SU-DHL-6 (cell line): ENCODE results near the gene FHOD3.

Source experiments
- H2AFZ ChIP-seq: fragments of 200-600 bp; sonication (generic); 2 replicates; pipeline ENCODE4 v1.6.1; 2014; ENCODE audit warnings: low read depth, mild to moderate bottlenecking, moderate library complexity, mixed read lengths, antibody characterized with exemption, low read length; ENCODE audit not compliant: severe bottlenecking
- H3F3A ChIP-seq: fragments of 200-600 bp; shearing (Covaris generic); 2 replicates; pipeline ENCODE4 v1.6.0; 2016; ENCODE audit warnings: antibody characterized with exemption, mild to moderate bottlenecking; ENCODE audit not compliant: insufficient read depth
- H3K27ac ChIP-seq: fragments of 200-600 bp; sonication (generic); 2 replicates; pipeline ENCODE4 v1.5.1; 2016; ENCODE audit warnings: low read depth, mild to moderate bottlenecking, low read length, moderate library complexity, mixed read lengths
- H3K27me3 ChIP-seq: fragments of 200-600 bp; sonication (generic), shearing (Covaris generic); 2 replicates; pipeline ENCODE4 v1.6.0; 2014; ENCODE audit warnings: mild to moderate bottlenecking, low read length
- H3K36me3 ChIP-seq: fragments of 200-600 bp; sonication (generic); 2 replicates; pipeline ENCODE4 v1.6.1; 2014; ENCODE audit warnings: mild to moderate bottlenecking, low read length, mixed read lengths
- H3K4me2 ChIP-seq: fragments of 300-600, 200-600 bp; shearing (Covaris generic), sonication (generic); 2 replicates; pipeline ENCODE4 v1.6.0; 2014; ENCODE audit warnings: low read length, low read depth, mild to moderate bottlenecking; ENCODE audit not compliant: poor library complexity, severe bottlenecking
- H3K4me3 ChIP-seq: fragments of 200-600 bp; sonication (generic); 2 replicates; pipeline ENCODE4 v1.5.1; 2014; ENCODE audit warnings: antibody characterized with exemption, low read length, mild to moderate bottlenecking, mixed read lengths; ENCODE audit not compliant: insufficient read depth, poor library complexity, severe bottlenecking
- H3K79me2 ChIP-seq: fragments of 200-600 bp; sonication (generic); 2 replicates; pipeline ENCODE4 v1.6.1; 2014; ENCODE audit warnings: mild to moderate bottlenecking, low read length, moderate library complexity; ENCODE audit not compliant: insufficient read depth
- H3K9ac ChIP-seq: fragments of 200-600 bp; sonication (generic); 2 replicates; pipeline ENCODE4 v1.7.0; 2014; ENCODE audit warnings: mild to moderate bottlenecking, low read length
- H3K9me2 ChIP-seq: fragments of 200-600 bp; sonication (generic); replicated peaks from 2 replicates; pipeline ENCODE4 v1.6.1; 2014; ENCODE audit warnings: low read length; ENCODE audit not compliant: insufficient read depth
- H3K9me3 ChIP-seq: fragments of 200-600 bp; sonication (generic); 2 replicates; pipeline ENCODE4 v1.6.1; 2014; ENCODE audit warnings: low read length, mixed read lengths; ENCODE audit not compliant: insufficient read depth
- H4K20me1 ChIP-seq: fragments of 200-600 bp; sonication (generic); 2 replicates; pipeline ENCODE4 v1.6.1; 2014; ENCODE audit warnings: low read depth, mild to moderate bottlenecking, antibody characterized with exemption, low read length, moderate library complexity, mixed read lengths
- EZH2phosphoT487 ChIP-seq: fragments of 200-600 bp; sonication (generic), shearing (Covaris generic); conservative IDR thresholded peaks from 2 replicates; pipeline ENCODE4 v1.6.1; 2018; ENCODE audit warnings: mild to moderate bottlenecking, antibody characterized with exemption, low read length, moderate library complexity, mixed read lengths
- TF ChIP-seq, protein P1 (sequence below): fragments of 200-600 bp; sonication (generic); IDR thresholded peaks from one replicate; pipeline ENCODE4 v1.5.1; 2017; ENCODE audit warnings: antibody characterized with exemption, mild to moderate bottlenecking, low read length, moderate library complexity; ENCODE audit not compliant: insufficient read depth, poor library complexity, severe bottlenecking

FHOD3 gene

DNA sequence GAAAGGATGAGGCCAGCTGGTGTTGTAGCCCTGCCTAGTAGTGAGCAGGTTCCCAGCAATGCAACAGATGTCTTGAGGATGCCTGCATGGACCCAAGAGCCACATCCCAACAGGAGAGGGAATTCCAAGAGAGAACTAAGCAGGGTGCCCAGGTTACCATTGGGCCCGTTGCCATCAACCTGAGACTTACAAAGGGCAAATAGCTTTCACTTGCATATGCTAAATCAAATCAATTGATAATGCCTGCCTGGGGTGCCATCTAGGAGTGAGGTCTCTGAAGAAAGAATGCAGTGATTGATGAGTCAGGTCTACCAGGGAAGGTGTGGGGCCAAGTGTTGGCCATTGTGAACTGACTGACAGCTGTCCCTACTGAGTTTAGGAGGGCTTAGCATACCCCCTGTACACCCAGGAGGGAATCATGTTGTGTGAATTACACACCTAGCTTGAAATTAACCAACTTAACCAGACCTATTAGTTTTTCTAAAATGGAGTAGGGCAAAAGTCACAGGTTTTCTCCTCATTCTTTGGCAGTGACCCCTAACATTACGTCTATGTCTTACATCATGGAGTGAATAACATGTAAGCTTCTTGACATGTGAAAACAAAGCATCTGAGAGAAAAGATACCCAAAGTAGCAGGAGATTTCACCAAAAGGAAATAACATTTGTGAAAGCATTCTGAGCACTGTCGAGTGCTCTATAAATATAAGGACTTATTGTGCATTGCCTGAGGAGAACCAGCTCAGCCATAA, 32.3 kb downstream of the FHOD3 start:
- no peak overlapping the region for H3K4me2 ChIP-seq
- no peaks in the 10 kb centered on the region for H3K9me2 ChIP-seq
- H3K9me3 ChIP-seq, result no peaks in the 10 kb centered on the region
- H2AFZ ChIP-seq, result no peak overlapping the region
- H3K27me3 ChIP-seq, result no peaks in the 10 kb centered on the region
- TF ChIP-seq, protein P1, sequence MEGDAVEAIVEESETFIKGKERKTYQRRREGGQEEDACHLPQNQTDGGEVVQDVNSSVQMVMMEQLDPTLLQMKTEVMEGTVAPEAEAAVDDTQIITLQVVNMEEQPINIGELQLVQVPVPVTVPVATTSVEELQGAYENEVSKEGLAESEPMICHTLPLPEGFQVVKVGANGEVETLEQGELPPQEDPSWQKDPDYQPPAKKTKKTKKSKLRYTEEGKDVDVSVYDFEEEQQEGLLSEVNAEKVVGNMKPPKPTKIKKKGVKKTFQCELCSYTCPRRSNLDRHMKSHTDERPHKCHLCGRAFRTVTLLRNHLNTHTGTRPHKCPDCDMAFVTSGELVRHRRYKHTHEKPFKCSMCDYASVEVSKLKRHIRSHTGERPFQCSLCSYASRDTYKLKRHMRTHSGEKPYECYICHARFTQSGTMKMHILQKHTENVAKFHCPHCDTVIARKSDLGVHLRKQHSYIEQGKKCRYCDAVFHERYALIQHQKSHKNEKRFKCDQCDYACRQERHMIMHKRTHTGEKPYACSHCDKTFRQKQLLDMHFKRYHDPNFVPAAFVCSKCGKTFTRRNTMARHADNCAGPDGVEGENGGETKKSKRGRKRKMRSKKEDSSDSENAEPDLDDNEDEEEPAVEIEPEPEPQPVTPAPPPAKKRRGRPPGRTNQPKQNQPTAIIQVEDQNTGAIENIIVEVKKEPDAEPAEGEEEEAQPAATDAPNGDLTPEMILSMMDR, result no peak
- TF ChIP-seq EZH2phosphoT487, result no peak
- H3K27ac ChIP-seq, result no peak overlapping the region
- H3K9ac ChIP-seq, result no peak overlapping the region
- no peaks in the 10 kb centered on the region for H3K79me2 ChIP-seq
- no peaks in the 10 kb centered on the region for H4K20me1 ChIP-seq
- no peak overlapping the region for H3K4me3 ChIP-seq
- no peaks in the 10 kb centered on the region for H3K36me3 ChIP-seq
- H3F3A ChIP-seq, result no peaks in the 10 kb centered on the region

DNA sequence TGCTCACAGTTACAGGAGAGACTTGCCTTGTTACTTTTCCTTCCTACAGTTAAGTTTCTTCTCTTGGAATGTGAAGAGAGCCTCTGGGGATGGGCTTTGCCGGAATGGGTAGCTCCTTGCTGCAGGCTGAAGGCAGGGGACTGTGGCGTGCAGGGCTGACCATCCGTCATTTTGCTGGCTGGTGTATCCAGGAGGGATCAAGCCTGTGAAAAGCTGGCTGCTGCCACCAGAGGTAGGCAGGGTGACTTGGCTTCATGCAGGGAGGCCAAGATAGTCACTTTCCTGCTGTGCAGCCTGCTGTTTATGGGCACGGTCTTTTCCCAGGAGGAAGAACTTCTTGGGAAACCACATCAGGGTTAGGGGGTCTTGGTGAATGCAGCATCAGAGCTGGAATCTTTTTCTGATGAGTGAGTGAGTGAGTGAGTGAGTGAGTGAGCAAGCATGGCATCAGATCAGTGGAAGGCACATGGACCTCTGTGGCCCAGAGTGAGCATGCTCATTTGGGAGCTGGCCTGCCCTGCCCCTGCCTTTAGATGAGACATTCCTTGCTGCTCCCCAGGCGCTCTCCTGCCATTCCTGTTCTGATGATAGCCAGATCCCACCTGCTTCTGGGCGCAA, 33.0 kb downstream of the FHOD3 start:
- Histone ChIP-seq H3K9me2 (no peaks in the 10 kb centered on the region), H3K27ac (no peak overlapping the region)
- TF ChIP-seq, protein P1, result no peak
- TF ChIP-seq EZH2phosphoT487, result no peak

DNA sequence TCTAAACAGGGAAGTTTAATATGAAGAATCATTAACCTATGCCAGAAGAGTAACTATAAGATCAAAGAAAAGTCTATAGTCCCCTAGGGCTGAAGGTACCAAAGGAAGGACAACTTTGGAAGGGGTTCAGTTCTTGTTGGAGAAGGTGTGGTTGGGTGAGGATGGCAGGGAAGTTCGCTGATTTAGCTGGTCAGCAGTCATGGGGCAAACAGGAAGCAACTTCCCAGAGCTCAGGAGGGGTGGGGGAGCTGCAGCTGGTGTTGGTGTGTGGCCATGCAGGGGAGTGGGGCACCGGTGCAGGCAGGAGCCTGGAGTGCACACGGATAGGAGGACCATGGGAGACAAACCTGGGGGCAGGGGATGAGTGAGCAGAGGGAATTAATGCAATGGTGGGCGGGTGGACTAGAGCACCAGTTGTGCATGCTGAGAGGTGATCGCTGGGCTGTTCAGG, 34.0 kb downstream of the FHOD3 start:
- H4K20me1 ChIP-seq, result no peaks in the 10 kb centered on the region
- H3K9ac ChIP-seq, result no peak overlapping the region
- TF ChIP-seq, protein P1, result no peak
- TF ChIP-seq EZH2phosphoT487, result no peak
- H3K9me3 ChIP-seq, result no peaks in the 10 kb centered on the region
- H3K36me3 ChIP-seq, result no peaks in the 10 kb centered on the region
- no peaks in the 10 kb centered on the region for H3K9me2 ChIP-seq
- no peak overlapping the region for H3K4me3 ChIP-seq
- H3K27ac ChIP-seq, result no peak overlapping the region
- H2AFZ ChIP-seq, result no peak overlapping the region
- no peaks in the 10 kb centered on the region for H3K79me2 ChIP-seq
- H3F3A ChIP-seq, result no peaks in the 10 kb centered on the region
- H3K4me2 ChIP-seq, result no peak overlapping the region
- no peaks in the 10 kb centered on the region for H3K27me3 ChIP-seq

More for the DNA sequence above, 33.0 kb downstream of the FHOD3 start:
- no peak overlapping the region for H3K4me2 ChIP-seq
- no peak overlapping the region for H2AFZ ChIP-seq
- no peak overlapping the region for H3K4me3 ChIP-seq
- no peaks in the 10 kb centered on the region for H3K79me2 ChIP-seq
- H3K9me3 ChIP-seq, result no peaks in the 10 kb centered on the region
- no peak overlapping the region for H3K9ac ChIP-seq
- no peaks in the 10 kb centered on the region for H4K20me1 ChIP-seq
- H3K27me3 ChIP-seq, result no peaks in the 10 kb centered on the region
- H3K36me3 ChIP-seq, result no peaks in the 10 kb centered on the region
- no peaks in the 10 kb centered on the region for H3F3A ChIP-seq
